Tracheal epithelial cell (primary cell): ENCODE measurements around the gene MREG. TPM values are rescaled to one million over a fixed set of nuclear protein-coding genes. Genes with fewer than 3 reads are reported as not detected.

Experiments
- total RNA-seq: library from RNA; depleted of rRNA; stranded (reverse); fragments of >200 nt; gene quantifications from 2 replicates; pipeline ENCODE4 v1.2.1, GENCODE V29; 2014

Gene MREG
- 24.3 and 77.8 TPM in 2 replicates for total RNA-seq

GRCh38 chr2:216013080-216013909 lies at the start of gene MREG:
Gene MREG, minus strand, starts transcription at chr2:216013551. Its CDS starts 224 bp downstream, at chr2:216013327.

Other genes starting within 250 kb of the MREG start
- 14.9 and 19.4 TPM in 2 replicates for gene PECR, start 68.3 kb upstream of the MREG start, total RNA-seq
- 0.72 TPM in 1 of 2 replicates, not detected in the other for gene TMEM169, start 68.4 kb upstream of the MREG start, total RNA-seq
- gene XRCC5, start 95.8 kb upstream of the MREG start, total RNA-seq, result 185 and 242 TPM in 2 replicates